Stomach (tissue), 4 donors: Measurements from ENCODE around the gene NTRK2.

Experiments
- POLR2A ChIP-seq, 4 donors: fragments of 450-650 bp; IDR thresholded peaks; one replicate each; pipeline ENCODE4 v1.6.1; 2016; ENCODE audit warnings: antibody characterized with exemption in 4 of 4, control low read depth in 2 of 4, mild to moderate bottlenecking in 1 of 4, moderate library complexity in 1 of 4
- TF ChIP-seq, protein P1 (sequence below), 7 experiments: fragments of 450-650 bp in 4 of 7; fragments of 200-600 bp in 3 of 7; sonication (generic) in 3 of 7; IDR thresholded peaks; one replicate each; pipeline ENCODE4 v1.5.1; 2016 to 2019; ENCODE audit warnings: antibody characterized with exemption in 7 of 7, control low read depth in 2 of 7, mild to moderate bottlenecking in 1 of 7

DNA sequence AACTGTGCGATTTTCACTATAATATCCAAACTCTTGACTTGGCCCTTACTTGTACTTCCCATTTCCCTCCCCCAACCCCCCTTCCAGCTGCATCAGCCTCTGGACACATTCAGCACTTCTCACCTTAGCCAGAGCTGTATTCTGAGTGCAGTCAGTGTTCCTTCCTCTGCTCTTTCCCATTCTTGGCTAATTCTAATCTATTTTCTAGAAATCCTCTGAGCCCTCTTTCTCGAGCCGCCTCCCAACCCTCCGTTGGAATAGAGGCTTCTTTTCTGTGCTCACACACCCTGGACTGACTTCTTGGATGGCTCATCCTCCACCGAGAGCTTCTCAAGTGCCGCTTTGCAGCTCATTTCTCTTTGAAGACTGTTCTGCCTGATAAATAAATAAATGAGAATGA, 188.8 kb downstream of the NTRK2 start:
- TF ChIP-seq, protein P1, sequence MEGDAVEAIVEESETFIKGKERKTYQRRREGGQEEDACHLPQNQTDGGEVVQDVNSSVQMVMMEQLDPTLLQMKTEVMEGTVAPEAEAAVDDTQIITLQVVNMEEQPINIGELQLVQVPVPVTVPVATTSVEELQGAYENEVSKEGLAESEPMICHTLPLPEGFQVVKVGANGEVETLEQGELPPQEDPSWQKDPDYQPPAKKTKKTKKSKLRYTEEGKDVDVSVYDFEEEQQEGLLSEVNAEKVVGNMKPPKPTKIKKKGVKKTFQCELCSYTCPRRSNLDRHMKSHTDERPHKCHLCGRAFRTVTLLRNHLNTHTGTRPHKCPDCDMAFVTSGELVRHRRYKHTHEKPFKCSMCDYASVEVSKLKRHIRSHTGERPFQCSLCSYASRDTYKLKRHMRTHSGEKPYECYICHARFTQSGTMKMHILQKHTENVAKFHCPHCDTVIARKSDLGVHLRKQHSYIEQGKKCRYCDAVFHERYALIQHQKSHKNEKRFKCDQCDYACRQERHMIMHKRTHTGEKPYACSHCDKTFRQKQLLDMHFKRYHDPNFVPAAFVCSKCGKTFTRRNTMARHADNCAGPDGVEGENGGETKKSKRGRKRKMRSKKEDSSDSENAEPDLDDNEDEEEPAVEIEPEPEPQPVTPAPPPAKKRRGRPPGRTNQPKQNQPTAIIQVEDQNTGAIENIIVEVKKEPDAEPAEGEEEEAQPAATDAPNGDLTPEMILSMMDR (IDR thresholded peaks at IDR 0.05) = no peak
- TF ChIP-seq POLR2A (IDR thresholded peaks at IDR 0.05) = no peak
